Glomerular endothelial cell (primary cell): Measurements from ENCODE around the gene PLD3. TPM values are rescaled to one million over a fixed set of nuclear protein-coding genes. Genes with fewer than 3 reads are reported as not detected.
"Not testable (repeated sequence)": the region's sequence is repeated elsewhere in the genome, so short reads cannot be mapped to it uniquely, and the experiment has no call there.

Source experiments
- DNase-seq: peaks from one replicate; pipeline ENCODE4 v3.0.0-alpha.2; 2011; ENCODE audit warnings: low read depth, low spot score; ENCODE audit errors: extremely low read depth
- total RNA-seq: library from RNA; depleted of rRNA; stranded (reverse); fragments of >200 nt; gene quantifications from 2 replicates; pipeline ENCODE4 v1.2.3, GENCODE V29; 2015

The PLD3 gene
- total RNA-seq, 1 donor from 2014 or later, result 505 TPM

- DNase-seq, result no peak
Observed at GRCh38 chr19:40332669-40333068, 15.8 kb upstream of the PLD3 start.

GRCh38 chr19:40333083-40333482, 15.4 kb upstream of the PLD3 start:
- DNase-seq, result not testable (repeated sequence)

GRCh38 chr19:40335101-40335500, 13.4 kb upstream of the PLD3 start:
- DNase-seq, result no peak

GRCh38 chr19:40335855-40336600, 12.5 kb upstream of the PLD3 start:
- DNase-seq, result no peak

GRCh38 chr19:40336601-40336900, 11.9 kb upstream of the PLD3 start:
- DNase-seq, result no peak

GRCh38 chr19:40337107-40337506, 11.4 kb upstream of the PLD3 start:
- DNase-seq, result no peak

- DNase-seq, result no peak
Observed at GRCh38 chr19:40337594-40337993, 10.9 kb upstream of the PLD3 start.

- no peak for DNase-seq
Observed at GRCh38 chr19:40339018-40339728, 9.3 kb upstream of the PLD3 start.

GRCh38 chr19:40341601-40342482, 6.7 kb upstream of the PLD3 start:
- no peak for DNase-seq

GRCh38 chr19:40342644-40343311, 5.7 kb upstream of the PLD3 start:
- DNase-seq, result no peak

- DNase-seq, result no peak
Observed at GRCh38 chr19:40344422-40344821, 4.1 kb upstream of the PLD3 start.

- no peak for DNase-seq
Observed at GRCh38 chr19:40348961-40349507, 539 bp downstream of the PLD3 start.

- no peak for DNase-seq
Observed at GRCh38 chr19:40355975-40356680, 7.6 kb downstream of the PLD3 start.

- no peak for DNase-seq
Observed at GRCh38 chr19:40356681-40357595, 8.4 kb downstream of the PLD3 start.

GRCh38 chr19:40357640-40358039, 9.1 kb downstream of the PLD3 start:
- DNase-seq, result no peak

GRCh38 chr19:40358773-40359172, 10.3 kb downstream of the PLD3 start:
- DNase-seq, result no peak

- no peak for DNase-seq
Observed at GRCh38 chr19:40360020-40360707, 11.7 kb downstream of the PLD3 start.

GRCh38 chr19:40360708-40361241, 12.3 kb downstream of the PLD3 start:
- DNase-seq, result no peak
